HepG2 (cell line): ENCODE results near the gene GPATCH8. TPM values are rescaled to one million over a fixed set of nuclear protein-coding genes. Genes with fewer than 3 reads are reported as not detected.

Source experiments
- ATF2 ChIP-seq: sonication (generic); formaldehyde crosslinking; IDR thresholded peaks from 2 replicates; pipeline ENCODE4 v1.4.0; 2020; ENCODE audit warnings: missing genetic modification reagents
- GATAD2A ChIP-seq: IDR thresholded peaks from 2 replicates; pipeline ENCODE4 v1.6.1; 2016
- HNF1A ChIP-seq, 2 experiments: sonication (generic) in 1 of 2; formaldehyde crosslinking in 1 of 2; IDR thresholded peaks; 2 replicates each; pipeline versions ENCODE4 v1.4.0 to v1.6.1; 2016 to 2020; ENCODE audit warnings: borderline replicate concordance in 1 of 2, low read depth in 1 of 2, mild to moderate bottlenecking in 1 of 2, missing genetic modification reagents in 1 of 2
- MIER2 ChIP-seq: IDR thresholded peaks from 2 replicates; pipeline ENCODE4 v1.6.1; 2016; ENCODE audit warnings: missing biosample characterization, missing genetic modification reagents
- MYPOP ChIP-seq: sonication (generic); formaldehyde crosslinking; IDR thresholded peaks from 2 replicates; pipeline ENCODE4 v1.8.1; 2023; ENCODE audit warnings: mild to moderate bottlenecking, moderate library complexity, missing genetic modification reagents
- PAXIP1 ChIP-seq: sonication (generic); formaldehyde crosslinking; conservative IDR thresholded peaks from 2 replicates; pipeline ENCODE4 v1.4.0; 2020; ENCODE audit warnings: mild to moderate bottlenecking, missing genetic modification reagents, moderate library complexity
- SIN3B ChIP-seq: fragments of 150-350 bp; IDR thresholded peaks from 2 replicates; pipeline ENCODE4 v1.6.1; 2014; ENCODE audit warnings: low read length
- TBX3 ChIP-seq: fragments of 450-650 bp; IDR thresholded peaks from 2 replicates; pipeline ENCODE4 v1.6.1; 2017; ENCODE audit warnings: antibody characterized with exemption, mild to moderate bottlenecking, inconsistent platforms, borderline replicate concordance
- THRA ChIP-seq: sonication (generic); formaldehyde crosslinking; IDR thresholded peaks from 2 replicates; pipeline ENCODE4 v1.4.0; 2020; ENCODE audit warnings: missing genetic modification reagents, borderline replicate concordance
- ZBTB38 ChIP-seq: sonication (generic); formaldehyde crosslinking; IDR thresholded peaks from 2 replicates; pipeline ENCODE4 v1.5.1; 2020; ENCODE audit warnings: mild to moderate bottlenecking, missing genetic modification reagents
- ZFYVE20 ChIP-seq: sonication (generic); formaldehyde crosslinking; IDR thresholded peaks from 2 replicates; pipeline ENCODE4 v1.8.0; 2023; ENCODE audit warnings: low read depth, mild to moderate bottlenecking, moderate library complexity, missing genetic modification reagents, borderline replicate concordance
- ZNF33B ChIP-seq: sonication (generic); formaldehyde crosslinking; IDR thresholded peaks from 2 replicates; pipeline ENCODE4 v1.5.1; 2020; ENCODE audit warnings: mild to moderate bottlenecking, missing genetic modification reagents
- ZNF468 ChIP-seq: sonication (generic); formaldehyde crosslinking; IDR thresholded peaks from 2 replicates; pipeline ENCODE4 v1.8.0; 2022; ENCODE audit warnings: mild to moderate bottlenecking, moderate library complexity, missing genetic modification reagents
- ZNF605 ChIP-seq: sonication (generic); formaldehyde crosslinking; IDR thresholded peaks from 2 replicates; pipeline ENCODE4 v1.8.0; 2022; ENCODE audit warnings: mild to moderate bottlenecking, missing genetic modification reagents
- ZNF607 ChIP-seq: sonication (generic); formaldehyde crosslinking; IDR thresholded peaks from 2 replicates; pipeline ENCODE4 v1.5.1; 2020; ENCODE audit warnings: missing genetic modification reagents, mild to moderate bottlenecking, borderline replicate concordance
- polyA plus RNA-seq, 8 experiments: library from polyadenylated mRNA; depleted of rRNA in 3 of 8; stranded (reverse) in 7 of 8; unstranded in 1 of 8; fragments of >200 nt; fragmentation: Illumina TruSeq in 4 of 8; extraction: Trizol in 4 of 8; gene quantifications; 2 replicates each; pipeline versions ENCODE4 v1.2.1 to v1.2.3, GENCODE V29; 2011 to 2016; ENCODE audit warnings: low read depth in 4 of 8, missing spikeins in 1 of 8, mixed read lengths in 1 of 8; ENCODE audit not compliant: insufficient read depth in 1 of 8
- total RNA-seq, 5 experiments: library from RNA; depleted of rRNA; stranded (reverse); fragments of >200 nt; fragmentation: Illumina TruSeq; extraction: Trizol; gene quantifications; 2 replicates each; pipeline ENCODE4 v1.2.3, GENCODE V29; 2016; ENCODE audit warnings: low read depth in 1 of 5

The GPATCH8 gene
- total and polyA plus RNA-seq, 2 of the 13 experiments (the other 11 are each of a cell fraction or from before 2014, with no cell fraction given), result 20.7 to 21.5 TPM

- peak; percentile 71 for TF ChIP-seq PAXIP1 (CRISPR knock-in tag)
- no peak for TF ChIP-seq ZNF33B (CRISPR knock-in tag)
- TF ChIP-seq ZNF468 (CRISPR knock-in tag), result no peak
- TF ChIP-seq GATAD2A (CRISPR knock-in tag), result peak; percentile 66; the same call in 1 of the 2 replicates
- TF ChIP-seq ATF2, result no peak
- TF ChIP-seq TBX3, result 0 out of 2 replicates have a peak, but pooled peaks have one; percentile 7
- TF ChIP-seq HNF1A (IDR thresholded peaks at IDR 0.05; ENCODE audit: low read depth), result no peak
- 0 out of 2 replicates have a peak, but pooled peaks have one; percentile 2 for TF ChIP-seq HNF1A (CRISPR knock-in tag; IDR thresholded peaks at IDR 0.05; ENCODE audit: borderline replicate concordance)
- TF ChIP-seq ZNF607 (CRISPR knock-in tag), result peak; percentile 68; the same call in 1 of the 2 replicates
- no peak; the same call in 1 of the 2 replicates for TF ChIP-seq MIER2
- TF ChIP-seq ZBTB38 (CRISPR knock-in tag), result peak; percentile 88; the same call in 1 of the 2 replicates
- TF ChIP-seq ZFYVE20 (CRISPR knock-in tag), result no peak
- TF ChIP-seq THRA (CRISPR knock-in tag), result peak; percentile 99
- no peak for TF ChIP-seq SIN3B
- TF ChIP-seq ZNF605 (CRISPR knock-in tag), result peak; percentile 96
- peak; percentile 92 for TF ChIP-seq MYPOP (CRISPR knock-in tag)
Measured at GRCh38 chr17:44503147-44504029, at the start of gene GPATCH8 (continued).
